Mucosa of rectum (tissue), 2 donors: ENCODE results near the gene ARID2.

Experiments used
- H3K27ac ChIP-seq, 2 donors: one replicate each; pipeline ENCODE4 v1.7.0; 2013; ENCODE audit warnings: inconsistent platforms in 2 of 2, low read depth in 2 of 2, low read length in 2 of 2
- H3K27me3 ChIP-seq, 2 donors: one replicate each; pipeline ENCODE4 v1.7.0; 2013; ENCODE audit warnings: low read length in 2 of 2; ENCODE audit not compliant: control insufficient read depth in 2 of 2, insufficient read depth in 2 of 2
- H3K36me3 ChIP-seq, 2 donors: one replicate each; pipeline ENCODE4 v1.7.0; 2013; ENCODE audit warnings: low read length in 2 of 2; ENCODE audit not compliant: control insufficient read depth in 2 of 2, insufficient read depth in 2 of 2
- H3K4me1 ChIP-seq, 2 donors: one replicate each; pipeline ENCODE4 v1.7.0; 2013; ENCODE audit warnings: low read length in 2 of 2, mild to moderate bottlenecking in 1 of 2; ENCODE audit not compliant: control insufficient read depth in 2 of 2, insufficient read depth in 2 of 2
- H3K4me3 ChIP-seq, 2 donors: one replicate each; pipeline ENCODE4 v1.7.0; 2013; ENCODE audit warnings: low read length in 2 of 2
- H3K9ac ChIP-seq, 2 donors: one replicate each; pipeline ENCODE4 v1.7.0; 2013; ENCODE audit warnings: low read length in 2 of 2, low read depth in 1 of 2, mild to moderate bottlenecking in 1 of 2
- H3K9me3 ChIP-seq, 2 donors: one replicate each; pipeline ENCODE4 v1.7.0; 2013; ENCODE audit warnings: low read length in 2 of 2; ENCODE audit not compliant: control insufficient read depth in 2 of 2
- donor health status: healthy.
- donor health status: Normal muscosa, but diverticular disease.

The ARID2 gene

DNA sequence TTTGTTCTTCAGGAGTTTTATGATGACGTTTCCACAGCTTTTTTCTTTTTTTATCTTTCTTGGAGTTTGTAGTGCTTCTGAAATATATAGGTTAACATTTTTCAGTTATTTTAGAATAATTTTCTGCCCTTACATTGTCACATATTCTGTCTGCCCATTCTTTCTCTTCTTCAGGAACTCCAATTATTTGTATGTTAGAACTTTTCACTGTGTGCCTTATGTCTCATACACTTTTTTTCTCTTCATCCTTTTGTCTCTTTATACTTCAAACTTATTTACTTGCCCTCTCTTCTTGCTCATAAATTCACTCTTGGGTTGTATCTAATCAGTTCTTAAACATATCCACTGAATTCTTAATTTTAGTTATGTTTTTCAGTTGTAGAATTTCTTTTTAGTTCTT is 105.3 kb downstream of the ARID2 start:
- Histone ChIP-seq H3K9ac (no peak overlapping the region), H3K4me3 (no peak overlapping the region), H3K4me1 (no peaks in the 10 kb centered on the region), H3K27ac (no peak overlapping the region), H3K36me3 (peaks cover 14 to 25% of the 10 kb centered on the region in 2 donors), H3K27me3 (no peaks in the 10 kb centered on the region), H3K9me3 (no peaks in the 10 kb centered on the region)

DNA sequence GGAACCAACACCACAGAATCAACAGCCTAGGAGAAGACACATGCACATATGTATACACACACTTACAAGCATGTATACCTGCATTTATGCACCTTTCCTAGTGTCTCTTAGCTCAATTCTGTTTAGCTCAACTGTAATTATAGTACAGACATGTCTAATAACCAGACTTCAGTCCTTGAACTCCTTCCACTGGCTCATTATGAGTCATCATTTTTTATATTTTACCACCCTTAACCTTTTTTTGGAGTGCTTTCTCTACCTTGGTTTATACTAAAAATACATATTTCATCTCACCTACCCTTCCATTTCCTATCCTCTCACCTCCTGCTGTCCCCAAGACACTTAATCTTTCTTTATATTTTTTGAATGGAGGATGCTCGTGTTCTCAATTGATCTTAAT is 110.4 kb downstream of the ARID2 start:
- H3K36me3 ChIP-seq = peaks cover 33 to 37% of the 10 kb centered on the region in 2 donors

DNA sequence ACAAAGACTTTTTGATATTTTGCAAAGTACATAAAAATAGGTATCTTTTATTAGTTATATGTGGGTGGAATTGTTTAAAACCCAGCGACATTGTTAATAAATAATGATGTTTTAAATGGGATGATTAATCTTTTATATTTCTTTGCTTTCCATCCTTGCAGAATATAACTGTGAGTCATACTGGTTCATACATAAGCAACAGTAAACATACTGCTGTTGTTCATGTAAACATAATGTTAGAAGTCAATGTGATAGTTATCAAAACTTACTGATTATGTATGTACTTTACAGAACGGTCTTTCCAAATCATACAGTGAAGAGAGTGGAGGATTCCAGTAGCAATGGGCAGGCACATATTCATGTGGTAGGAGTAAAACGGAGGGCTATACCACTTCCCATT is 119.8 kb downstream of the ARID2 start:
- Histone ChIP-seq H3K4me3 (no peak overlapping the region), H3K36me3 (peaks cover 41 to 54% of the 10 kb centered on the region in 2 donors), H3K9me3 (no peaks in the 10 kb centered on the region), H3K27ac (no peak overlapping the region), H3K4me1 (no peaks in the 10 kb centered on the region), H3K9ac (no peak overlapping the region), H3K27me3 (no peaks in the 10 kb centered on the region)

More for the DNA sequence above, 110.4 kb downstream of the ARID2 start:
- no peaks in the 10 kb centered on the region for H3K4me1 ChIP-seq
- no peak overlapping the region for H3K27ac ChIP-seq
- no peak overlapping the region for H3K9ac ChIP-seq
- H3K27me3 ChIP-seq = no peaks in the 10 kb centered on the region
- no peaks in the 10 kb centered on the region for H3K9me3 ChIP-seq
- no peak overlapping the region for H3K4me3 ChIP-seq

DNA sequence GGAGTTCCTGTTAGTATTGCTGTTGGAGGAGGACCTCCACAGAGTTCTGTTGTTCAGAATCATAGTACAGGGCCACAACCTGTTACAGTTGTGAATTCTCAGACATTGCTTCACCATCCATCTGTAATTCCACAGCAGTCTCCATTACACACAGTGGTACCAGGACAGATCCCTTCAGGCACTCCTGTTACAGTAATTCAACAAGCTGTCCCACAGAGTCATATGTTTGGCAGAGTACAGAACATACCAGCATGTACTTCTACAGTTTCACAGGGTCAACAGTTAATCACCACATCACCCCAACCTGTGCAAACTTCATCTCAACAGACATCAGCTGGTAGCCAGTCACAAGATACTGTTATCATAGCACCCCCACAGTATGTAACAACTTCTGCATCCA is 120.8 kb downstream of the ARID2 start:
- Histone ChIP-seq H3K4me3 (no peak overlapping the region), H3K27me3 (no peaks in the 10 kb centered on the region), H3K36me3 (peaks cover 41 to 49% of the 10 kb centered on the region in 2 donors), H3K9ac (no peak overlapping the region), H3K4me1 (no peaks in the 10 kb centered on the region), H3K27ac (no peak overlapping the region), H3K9me3 (no peaks in the 10 kb centered on the region)

DNA sequence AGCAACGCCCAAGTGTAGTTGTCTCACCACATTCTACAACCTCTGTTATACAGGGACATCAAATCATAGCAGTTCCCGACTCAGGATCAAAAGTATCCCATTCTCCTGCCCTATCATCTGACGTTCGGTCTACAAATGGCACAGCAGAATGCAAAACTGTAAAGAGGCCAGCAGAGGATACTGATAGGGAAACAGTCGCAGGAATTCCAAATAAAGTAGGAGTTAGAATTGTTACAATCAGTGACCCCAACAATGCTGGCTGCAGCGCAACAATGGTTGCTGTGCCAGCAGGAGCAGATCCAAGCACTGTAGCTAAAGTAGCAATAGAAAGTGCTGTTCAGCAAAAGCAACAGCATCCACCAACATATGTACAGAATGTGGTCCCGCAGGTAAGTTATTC is 123.0 kb downstream of the ARID2 start:
- Histone ChIP-seq H3K27me3 (no peaks in the 10 kb centered on the region), H3K4me3 (no peak overlapping the region), H3K36me3 (peaks cover 41 to 47% of the 10 kb centered on the region in 2 donors), H3K9ac (no peak overlapping the region), H3K4me1 (no peaks in the 10 kb centered on the region), H3K9me3 (no peaks in the 10 kb centered on the region), H3K27ac (no peak overlapping the region)

DNA sequence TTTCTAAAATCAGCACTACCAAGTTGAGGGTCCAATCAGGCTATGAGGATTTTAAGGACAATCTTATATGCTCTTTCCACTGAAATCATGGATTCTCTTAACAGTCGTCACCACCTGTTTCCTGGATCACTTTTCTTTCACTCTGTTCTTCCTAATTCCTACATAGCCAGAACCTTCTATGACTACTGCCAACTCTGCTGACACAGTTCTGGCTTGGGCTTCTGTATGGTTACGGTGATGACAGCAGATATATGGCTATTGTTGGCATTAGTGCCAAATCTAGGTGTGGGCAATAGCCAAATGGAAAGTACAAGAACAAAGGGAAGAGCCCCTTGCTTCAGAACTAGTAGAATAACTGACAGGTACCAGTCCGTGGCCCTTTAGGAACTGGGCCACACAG is 124.0 kb downstream of the ARID2 start:
- H3K36me3 ChIP-seq = peaks cover 38 to 46% of the 10 kb centered on the region in 2 donors

DNA sequence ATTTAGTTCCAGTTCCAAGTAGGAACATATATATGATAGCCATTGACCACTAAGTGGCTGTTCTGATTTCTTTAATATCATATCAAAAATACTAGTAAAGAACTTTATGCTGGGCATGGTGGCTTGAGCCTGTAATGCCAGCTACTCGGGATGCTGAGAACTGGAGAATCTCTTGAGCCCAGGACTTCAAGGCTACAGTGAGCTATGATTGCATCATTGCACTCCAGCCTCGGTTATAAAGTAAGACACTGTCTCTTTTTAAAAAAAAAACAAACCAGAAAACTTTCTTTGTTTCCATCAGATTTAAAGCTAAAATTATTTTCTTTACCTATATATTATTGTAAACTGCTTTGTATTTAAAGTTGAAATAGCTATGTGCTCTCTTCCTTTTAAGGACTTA is 133.8 kb downstream of the ARID2 start:
- Histone ChIP-seq H3K9me3 (no peaks in the 10 kb centered on the region), H3K27me3 (no peaks in the 10 kb centered on the region), H3K36me3 (peaks cover 0 to 23% of the 10 kb centered on the region in 2 donors), H3K9ac (no peak overlapping the region), H3K4me3 (no peak overlapping the region), H3K27ac (no peak overlapping the region), H3K4me1 (no peaks in the 10 kb centered on the region)

More for the DNA sequence above, 124.0 kb downstream of the ARID2 start:
- no peak overlapping the region for H3K27ac ChIP-seq
- no peak overlapping the region for H3K4me3 ChIP-seq
- no peak overlapping the region for H3K9ac ChIP-seq
- H3K9me3 ChIP-seq = no peaks in the 10 kb centered on the region
- no peaks in the 10 kb centered on the region for H3K27me3 ChIP-seq
- H3K4me1 ChIP-seq = no peaks in the 10 kb centered on the region

DNA sequence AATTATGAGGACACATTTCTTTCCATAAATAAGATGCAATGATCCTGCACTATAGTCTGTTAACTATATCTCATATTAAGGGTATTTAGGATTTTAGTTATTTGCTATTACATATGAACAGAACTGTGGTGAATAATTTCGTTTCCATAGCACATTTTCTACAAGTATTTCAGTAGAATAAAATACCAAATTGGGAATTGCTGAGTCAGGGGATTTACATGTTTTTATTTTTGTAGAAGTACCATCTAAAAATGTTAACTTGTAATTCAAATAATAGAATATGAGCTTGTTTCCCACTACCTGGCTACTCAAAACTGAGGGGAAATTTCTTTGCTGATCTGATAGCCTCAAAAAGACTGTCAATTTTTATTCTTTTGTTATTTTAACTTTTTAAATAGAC is 136.8 kb downstream of the ARID2 start:
- no peak overlapping the region for H3K4me3 ChIP-seq
- H3K9me3 ChIP-seq = no peaks in the 10 kb centered on the region
- H3K36me3 ChIP-seq = peaks cover 0 to 15% of the 10 kb centered on the region in 2 donors
- H3K27ac ChIP-seq = no peak overlapping the region
- H3K27me3 ChIP-seq = no peaks in the 10 kb centered on the region
- no peak overlapping the region for H3K9ac ChIP-seq
- H3K4me1 ChIP-seq = no peaks in the 10 kb centered on the region

DNA sequence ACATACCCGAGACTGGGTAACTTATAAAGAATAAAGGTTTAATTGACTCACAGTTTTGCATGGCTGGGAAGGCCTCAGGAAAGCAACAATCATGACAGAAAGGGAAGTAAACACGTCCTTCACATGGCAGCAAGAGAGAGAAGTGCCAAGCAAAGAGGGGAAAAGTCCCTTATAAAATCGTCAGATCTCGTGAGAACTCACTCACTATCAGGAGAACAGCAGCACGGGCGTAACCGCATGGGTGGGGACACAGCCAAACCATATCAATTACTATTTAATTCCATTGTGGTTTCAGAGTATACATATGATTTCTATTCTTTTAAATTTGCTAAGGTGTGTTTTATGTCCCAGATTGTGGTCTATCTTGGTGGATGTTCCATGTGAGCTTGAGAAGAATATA is 142.9 kb downstream of the ARID2 start:
- Histone ChIP-seq H3K9ac (no peak overlapping the region), H3K36me3 (peaks cover 15 to 23% of the 10 kb centered on the region in 2 donors), H3K4me3 (no peak overlapping the region), H3K27me3 (no peaks in the 10 kb centered on the region), H3K9me3 (no peaks in the 10 kb centered on the region), H3K27ac (no peak overlapping the region), H3K4me1 (no peaks in the 10 kb centered on the region)

DNA sequence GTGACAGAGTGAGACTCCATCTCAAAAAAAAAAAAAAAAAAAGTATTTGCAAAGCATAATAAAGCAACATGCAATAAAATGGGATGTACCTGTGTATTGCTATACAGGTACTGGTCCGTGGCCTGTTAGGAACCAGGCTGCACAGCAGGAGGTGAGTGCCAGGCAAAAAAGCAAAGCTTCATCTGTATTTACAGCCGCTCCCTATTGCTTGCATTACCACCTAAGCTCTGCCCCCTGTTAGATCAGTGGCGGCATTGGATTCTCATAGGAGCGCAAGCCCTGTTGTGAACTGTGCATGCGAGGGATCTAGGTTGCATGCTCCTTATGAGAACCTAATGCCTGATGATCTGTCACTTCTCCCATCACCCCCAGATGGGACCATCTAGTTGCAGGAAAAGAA is 147.6 kb downstream of the ARID2 start:
- Histone ChIP-seq H3K27ac (no peak overlapping the region), H3K4me1 (no peaks in the 10 kb centered on the region), H3K27me3 (no peaks in the 10 kb centered on the region), H3K9ac (no peak overlapping the region), H3K9me3 (no peaks in the 10 kb centered on the region), H3K36me3 (peaks cover 23 to 30% of the 10 kb centered on the region in 2 donors), H3K4me3 (no peak overlapping the region)
